SK-N-SH (cell line): Measurements from ENCODE around the gene LONRF2. TPM values are rescaled to one million over a fixed set of nuclear protein-coding genes. Genes with fewer than 3 reads are reported as not detected.

ENCODE experiments used
- CTCF ChIA-PET: fragments of 300-600, 350-600 bp; formaldehyde crosslinking; extraction: SDS; loops from one replicate; lab custom pipeline; 2021; lab: Yijun Ruan, JAX
- POLR2A ChIA-PET: fragments of 350-600 bp; sonication (Branson Sonifier 250); formaldehyde crosslinking; extraction: SDS; loops from one replicate; lab custom pipeline; 2020; ENCODE audit warnings: antibody characterized with exemption, inconsistent platforms; lab: Yijun Ruan, JAX
- DNase-seq: peaks from one replicate; pipeline ENCODE4 v3.0.0; 2012
- H2AFZ ChIP-seq: fragments of 200-600 bp; sonication (generic); 2 replicates; pipeline ENCODE4 v1.8.1; 2016; ENCODE audit warnings: antibody characterized with exemption, mild to moderate bottlenecking, low read depth
- H3F3A ChIP-seq: fragments of 200-600 bp; sonication (generic); replicated peaks from 2 replicates; pipeline ENCODE3; 2016; ENCODE audit warnings: antibody characterized with exemption, mild to moderate bottlenecking; ENCODE audit not compliant: insufficient read depth
- H3K27ac ChIP-seq, 2 experiments: fragments of 200-500 bp in 1 of 2; fragments of 200-600 bp in 1 of 2; sonication (Bioruptor generic) in 1 of 2; sonication (generic), shearing (Covaris generic) in 1 of 2; 2 replicates each; pipeline versions ENCODE4 v1.5.1 to v1.6.1; 2014 to 2016; ENCODE audit warnings: low read depth in 2 of 2, inconsistent platforms in 1 of 2, low read length in 1 of 2, mild to moderate bottlenecking in 1 of 2, mixed read lengths in 1 of 2
- H3K27me3 ChIP-seq: fragments of 200-600 bp; sonication (generic), shearing (Covaris generic); 2 replicates; pipeline ENCODE4 v1.6.1; 2016; ENCODE audit warnings: mixed run types; ENCODE audit not compliant: insufficient read depth
- H3K36me3 ChIP-seq, 2 experiments: fragments of 200-500 bp in 1 of 2; fragments of 200-600 bp in 1 of 2; sonication (Bioruptor generic) in 1 of 2; sonication (generic) in 1 of 2; replicated peaks in 1 of 2; 2 replicates each; pipeline versions ENCODE3 to v1.5.1; 2014 to 2016; ENCODE audit warnings: low read length in 1 of 2, mild to moderate bottlenecking in 1 of 2; ENCODE audit not compliant: insufficient read depth in 2 of 2, control insufficient read depth in 1 of 2
- H3K4me1 ChIP-seq, 2 experiments: fragments of 200-500 bp in 1 of 2; fragments of 200-600 bp in 1 of 2; sonication (Bioruptor generic) in 1 of 2; sonication (generic), shearing (Covaris generic) in 1 of 2; 2 replicates each; pipeline versions ENCODE4 v1.5.1 to v1.6.1; 2014 to 2016; ENCODE audit warnings: low read depth in 1 of 2, low read length in 1 of 2, mixed run types in 1 of 2; ENCODE audit not compliant: insufficient read depth in 2 of 2, control insufficient read depth in 1 of 2
- H3K4me2 ChIP-seq: fragments of 200-600 bp; sonication (generic), shearing (Covaris generic); 2 replicates; pipeline ENCODE4 v1.6.1; 2017; ENCODE audit warnings: mixed run types
- H3K4me3 ChIP-seq, 2 experiments: fragments of 200-500 bp in 1 of 2; fragments of 200-600 bp in 1 of 2; sonication (Bioruptor generic) in 1 of 2; sonication (generic), shearing (Covaris generic) in 1 of 2; 2 replicates each; pipeline versions ENCODE4 v1.5.1 to v1.8.1; 2014 to 2016; ENCODE audit warnings: low read depth in 2 of 2, inconsistent platforms in 1 of 2, low read length in 1 of 2, mild to moderate bottlenecking in 1 of 2, mixed read lengths in 1 of 2, moderate library complexity in 1 of 2
- H3K79me2 ChIP-seq: fragments of 200-600 bp; sonication (generic); 2 replicates; pipeline ENCODE4 v1.8.1; 2017; ENCODE audit warnings: mild to moderate bottlenecking; ENCODE audit not compliant: insufficient read depth
- H3K9ac ChIP-seq: fragments of 200-600 bp; sonication (generic); 2 replicates; pipeline ENCODE4 v1.6.1; 2017; ENCODE audit warnings: mixed run types
- H3K9me2 ChIP-seq: fragments of 200-600 bp; sonication (generic); 2 replicates; pipeline ENCODE4 v1.6.1; 2017; ENCODE audit warnings: mixed run types
- H3K9me3 ChIP-seq: fragments of 200-600 bp; sonication (generic); 2 replicates; pipeline ENCODE4 v1.6.1; 2017; ENCODE audit warnings: mixed run types, mild to moderate bottlenecking, moderate library complexity
- H4K20me1 ChIP-seq: fragments of 200-600 bp; sonication (generic); 2 replicates; pipeline ENCODE4 v1.6.1; 2017; ENCODE audit warnings: mild to moderate bottlenecking, mixed run types; ENCODE audit not compliant: insufficient read depth
- CTCF ChIP-seq: fragments of 200-600 bp; sonication (generic); IDR thresholded peaks from 2 replicates; pipeline ENCODE4 v1.6.1; 2017; ENCODE audit warnings: antibody characterized with exemption, mild to moderate bottlenecking, moderate library complexity
- EP300 ChIP-seq, 2 experiments: IDR thresholded peaks; 2 replicates each; pipeline versions ENCODE4 v1.4.0 to v1.6.1; 2012; ENCODE audit warnings: borderline replicate concordance in 1 of 2, low read depth in 1 of 2, low read length in 1 of 2
- EZH2phosphoT487 ChIP-seq: fragments of 200-600 bp; sonication (generic); IDR thresholded peaks from 2 replicates; pipeline ENCODE4 v1.6.1; 2017; ENCODE audit warnings: low read depth, mixed run types, mild to moderate bottlenecking, antibody characterized with exemption, moderate library complexity, borderline replicate concordance
- FOSL2 ChIP-seq: IDR thresholded peaks from 2 replicates; pipeline ENCODE4 v1.4.0; 2012; ENCODE audit warnings: low read depth, mild to moderate bottlenecking, moderate library complexity, borderline replicate concordance
- FOXJ3 ChIP-seq: sonication (generic); formaldehyde crosslinking; IDR thresholded peaks from 2 replicates; pipeline ENCODE4 v1.5.1; 2020; ENCODE audit warnings: mild to moderate bottlenecking, missing genetic modification reagents
- FOXM1 ChIP-seq: IDR thresholded peaks from 2 replicates; pipeline ENCODE4 v1.4.0; 2012; ENCODE audit warnings: low read depth, mild to moderate bottlenecking
- GABPA ChIP-seq: IDR thresholded peaks from 2 replicates; pipeline ENCODE4 v1.4.0; 2012; ENCODE audit warnings: low read depth, mild to moderate bottlenecking
- MXI1 ChIP-seq: IDR thresholded peaks from 2 replicates; pipeline ENCODE4 v1.6.1; 2012; ENCODE audit warnings: mild to moderate bottlenecking, low read depth, low read length, improper control_type of control experiment
- NRF1 ChIP-seq: IDR thresholded peaks from 2 replicates; pipeline ENCODE4 v1.6.1; 2012; ENCODE audit warnings: low read depth, mild to moderate bottlenecking, low read length
- PBX3 ChIP-seq: IDR thresholded peaks from 2 replicates; pipeline ENCODE4; 2012
- RAD21 ChIP-seq: IDR thresholded peaks from 2 replicates; pipeline ENCODE4 v1.6.1; 2012; ENCODE audit warnings: mild to moderate bottlenecking, low read length
- RCOR1 ChIP-seq: fragments of 150-350 bp; IDR thresholded peaks from 2 replicates; pipeline ENCODE4 v1.6.1; 2017; ENCODE audit warnings: antibody characterized with exemption, low read length
- REST ChIP-seq: IDR thresholded peaks from 2 replicates; pipeline ENCODE4 v1.6.1; 2012; ENCODE audit warnings: mild to moderate bottlenecking, low read depth, low read length, moderate library complexity
- RFX5 ChIP-seq: IDR thresholded peaks from 2 replicates; pipeline ENCODE4 v1.6.1; 2012; ENCODE audit warnings: mild to moderate bottlenecking, improper control_type of control experiment, low read length
- TAF1 ChIP-seq: IDR thresholded peaks from 2 replicates; pipeline ENCODE4 v1.6.1; 2012; ENCODE audit warnings: low read depth, mild to moderate bottlenecking, low read length, moderate library complexity, borderline replicate concordance
- USF2 ChIP-seq: fragments of 150-350 bp; IDR thresholded peaks from 2 replicates; pipeline ENCODE4 v1.6.1; 2017; ENCODE audit warnings: antibody characterized with exemption, low read length, low read depth, borderline replicate concordance
- YY1 ChIP-seq: IDR thresholded peaks from 2 replicates; pipeline ENCODE4 v1.4.0; 2012; ENCODE audit warnings: low read depth, mild to moderate bottlenecking
- ZBTB33 ChIP-seq: IDR thresholded peaks from 2 replicates; pipeline ENCODE4 v1.4.0; 2012; ENCODE audit warnings: low read depth, borderline replicate concordance
- WGBS: methylation state at CpG from one replicate; pipeline ENCODE4 v1.1.6; 2017; ENCODE audit warnings: low lambda C conversion rate; 5-methylcytosine and 5-hydroxymethylcytosine counted together
- polyA plus RNA-seq, 3 experiments: library from polyadenylated mRNA; depleted of rRNA; stranded (reverse); fragments of >200 nt; gene quantifications; 2 replicates each; pipeline ENCODE4 v1.2.3, GENCODE V29; 2012

Gene LONRF2
- polyA plus RNA-seq, 1 of the 3 experiments (the other 2 are of a cell fraction): 2.0 TPM

GRCh38 chr2:100264651-100265050, 57.6 kb downstream of the LONRF2 start:
- POLR2A ChIA-PET: no interaction called here
- H3K27ac ChIP-seq: no peak overlapping the region
- H3K4me2 ChIP-seq: no peak overlapping the region
- TF ChIP-seq RAD21 (no peak), FOXJ3 (CRISPR knock-in tag) (no peak), CTCF (no peak), NRF1 (no peak), REST (no peak), TAF1 (no peak), RFX5 (no peak), FOSL2 (no peak), FOXM1 (no peak), EP300 (IDR thresholded peaks at IDR 0.05; ENCODE audit: borderline replicate concordance in 1 of 2, low read depth in 1 of 2, low read length in 1 of 2) (no peak), GABPA (no peak), EZH2phosphoT487 (no peak), RCOR1 (no peak), ZBTB33 (no peak), PBX3 (no peak), YY1 (no peak), USF2 (no peak), MXI1 (no peak)
- CTCF ChIA-PET: interaction anchor here (4.5 to 12.0 kb wide), 7 partner anchors 10 to 706 kb away, joined by 42 to 467 read pairs (median 102); no protein-coding TSS in a partner anchor
- WGBS: 78% methylated on average over 4 of the region's 4 CpGs
- H3F3A ChIP-seq: no peaks in the 10 kb centered on the region
- DNase-seq: no peak
- no peaks in the 10 kb centered on the region for H3K79me2 ChIP-seq
- H3K4me3 ChIP-seq: no peak overlapping the region
- no peak overlapping the region for H2AFZ ChIP-seq
- H3K9ac ChIP-seq: no peak overlapping the region
- no peaks in the 10 kb centered on the region for H3K27me3 ChIP-seq
- H4K20me1 ChIP-seq: no peaks in the 10 kb centered on the region
- H3K9me2 ChIP-seq: no peaks in the 10 kb centered on the region
- no peaks in the 10 kb centered on the region for H3K36me3 ChIP-seq
- no peaks in the 10 kb centered on the region for H3K9me3 ChIP-seq
- H3K4me1 ChIP-seq: peaks cover 0 to 3% of the 10 kb centered on the region in 2 experiments; a peak in 1 of 4 replicates
